PFSK-1 (cell line): ENCODE results near the gene SGMS2.

Experiments used
- FOXP2 ChIP-seq: optimal IDR thresholded peaks from 2 replicates; pipeline ENCODE3; 2011; ENCODE audit warnings: borderline replicate concordance, control low read depth, inconsistent platforms; ENCODE audit not compliant: insufficient read depth; ENCODE audit errors: extremely low read length, extremely low read depth
- POLR2AphosphoS5 ChIP-seq: IDR thresholded peaks from 2 replicates; pipeline ENCODE4 v1.6.1; 2012; ENCODE audit warnings: low read depth, mild to moderate bottlenecking, control low read depth, low read length, moderate library complexity
- SIN3A ChIP-seq: IDR thresholded peaks from 2 replicates; pipeline ENCODE4 v1.6.1; 2012; ENCODE audit warnings: mild to moderate bottlenecking, low read length, moderate library complexity, borderline replicate concordance; ENCODE audit not compliant: insufficient read depth
- TAF1 ChIP-seq: IDR thresholded peaks from 2 replicates; pipeline ENCODE4 v1.6.1; 2012; ENCODE audit warnings: low read length, control low read depth, borderline replicate concordance; ENCODE audit not compliant: insufficient read depth
- TF ChIP-seq, protein P1 (sequence below), 2 experiments: IDR thresholded peaks; 2 replicates each; pipeline versions ENCODE4 v1.6.1 to v1.8.0; 2011 to 2012; ENCODE audit warnings: low read depth in 2 of 2, low read length in 2 of 2, control low read depth in 1 of 2, inconsistent platforms in 1 of 2, mild to moderate bottlenecking in 1 of 2, moderate library complexity in 1 of 2; ENCODE audit not compliant: insufficient read depth in 1 of 2

DNA sequence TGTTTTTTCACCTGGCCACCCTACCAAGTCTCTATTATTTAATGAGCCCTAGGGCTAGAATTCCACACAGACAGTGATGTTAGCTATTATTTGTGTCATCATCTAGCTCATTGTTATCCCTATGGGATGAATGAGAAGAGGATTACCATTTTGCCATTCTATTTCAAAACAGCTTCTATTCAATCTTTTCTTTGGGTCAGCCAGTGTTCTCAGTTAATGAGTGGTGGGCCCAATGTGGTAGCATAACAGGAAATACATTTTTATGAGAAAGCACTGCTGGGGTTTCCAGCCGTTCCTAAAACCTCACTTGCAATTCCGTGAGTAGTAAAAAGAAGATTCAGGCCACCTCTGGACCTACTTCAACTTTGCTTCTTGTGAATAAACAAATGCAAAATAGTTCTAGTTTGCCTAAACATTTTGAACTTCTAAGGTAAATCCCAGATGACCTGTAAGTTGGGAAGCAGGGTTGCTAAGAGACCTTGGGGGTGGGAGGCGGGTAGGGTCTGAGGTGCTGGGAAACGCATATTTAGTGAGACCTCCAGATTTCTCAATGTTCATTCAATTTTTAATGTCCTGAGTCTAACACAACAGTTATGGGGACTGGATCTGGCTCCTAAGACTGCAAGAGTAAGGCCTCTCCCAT, 81.8 kb downstream of the SGMS2 start:
- no peak for TF ChIP-seq POLR2AphosphoS5
- TF ChIP-seq, protein P1, sequence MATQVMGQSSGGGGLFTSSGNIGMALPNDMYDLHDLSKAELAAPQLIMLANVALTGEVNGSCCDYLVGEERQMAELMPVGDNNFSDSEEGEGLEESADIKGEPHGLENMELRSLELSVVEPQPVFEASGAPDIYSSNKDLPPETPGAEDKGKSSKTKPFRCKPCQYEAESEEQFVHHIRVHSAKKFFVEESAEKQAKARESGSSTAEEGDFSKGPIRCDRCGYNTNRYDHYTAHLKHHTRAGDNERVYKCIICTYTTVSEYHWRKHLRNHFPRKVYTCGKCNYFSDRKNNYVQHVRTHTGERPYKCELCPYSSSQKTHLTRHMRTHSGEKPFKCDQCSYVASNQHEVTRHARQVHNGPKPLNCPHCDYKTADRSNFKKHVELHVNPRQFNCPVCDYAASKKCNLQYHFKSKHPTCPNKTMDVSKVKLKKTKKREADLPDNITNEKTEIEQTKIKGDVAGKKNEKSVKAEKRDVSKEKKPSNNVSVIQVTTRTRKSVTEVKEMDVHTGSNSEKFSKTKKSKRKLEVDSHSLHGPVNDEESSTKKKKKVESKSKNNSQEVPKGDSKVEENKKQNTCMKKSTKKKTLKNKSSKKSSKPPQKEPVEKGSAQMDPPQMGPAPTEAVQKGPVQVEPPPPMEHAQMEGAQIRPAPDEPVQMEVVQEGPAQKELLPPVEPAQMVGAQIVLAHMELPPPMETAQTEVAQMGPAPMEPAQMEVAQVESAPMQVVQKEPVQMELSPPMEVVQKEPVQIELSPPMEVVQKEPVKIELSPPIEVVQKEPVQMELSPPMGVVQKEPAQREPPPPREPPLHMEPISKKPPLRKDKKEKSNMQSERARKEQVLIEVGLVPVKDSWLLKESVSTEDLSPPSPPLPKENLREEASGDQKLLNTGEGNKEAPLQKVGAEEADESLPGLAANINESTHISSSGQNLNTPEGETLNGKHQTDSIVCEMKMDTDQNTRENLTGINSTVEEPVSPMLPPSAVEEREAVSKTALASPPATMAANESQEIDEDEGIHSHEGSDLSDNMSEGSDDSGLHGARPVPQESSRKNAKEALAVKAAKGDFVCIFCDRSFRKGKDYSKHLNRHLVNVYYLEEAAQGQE (IDR thresholded peaks at IDR 0.05; ENCODE audit: insufficient read depth in 1 of 2, low read depth in 2 of 2, low read length in 2 of 2) = no peak
- no peak for TF ChIP-seq TAF1
- TF ChIP-seq FOXP2 = no peak
- TF ChIP-seq SIN3A = no peak
